Prostate gland (tissue), 2 donors: ENCODE measurements around the gene TBC1D3C. TPM values are rescaled to one million over a fixed set of nuclear protein-coding genes. Genes with fewer than 3 reads are reported as not detected.
A peak's percentile ranks its signal among the peaks of the same experiment; 100 is the strongest.
"Not testable (repeated sequence)": the region's sequence is repeated elsewhere in the genome, so short reads cannot be mapped to it uniquely, and the experiment has no call there.

Source experiments
- DNase-seq: peaks from one replicate; pipeline ENCODE4 v3.0.0-alpha.2; 2019; ENCODE audit warnings: low spot score
- H3K27ac ChIP-seq, 2 donors: fragments of 200-600 bp; sonication (generic); 2 replicates each; pipeline ENCODE4 v1.5.1; 2017 to 2019
- H3K27me3 ChIP-seq: fragments of 200-600 bp; sonication (generic); replicated peaks from 2 replicates; pipeline ENCODE4 v1.5.1; 2019; ENCODE audit not compliant: insufficient read depth
- H3K36me3 ChIP-seq, 2 donors: fragments of 200-600 bp; sonication (generic); 1 replicate in 1 of 2; 2 replicates in 1 of 2; pipeline versions ENCODE4 v1.5.1 to v1.8.1; 2017 to 2019
- H3K4me1 ChIP-seq: fragments of 200-600 bp; sonication (generic); replicated peaks from 2 replicates; pipeline ENCODE4 v1.5.1; 2019
- H3K4me3 ChIP-seq, 2 donors: fragments of 200-600 bp; sonication (generic); 2 replicates each; pipeline ENCODE4 v1.5.1; 2017 to 2019
- H3K9me3 ChIP-seq: fragments of 200-600 bp; sonication (generic); 2 replicates; pipeline ENCODE4 v1.5.1; 2017
- WGBS: methylation state at CpG from one replicate; pipeline ENCODE4 v1.1.5; 2018; 5-methylcytosine and 5-hydroxymethylcytosine counted together
- intact Hi-C: fragments of 100-400 bp; cut with DNase I; formaldehyde crosslinking; loops from one replicate; pipeline ENCODE4 v1.14.2; 2022
- small RNA-seq, 2 donors: library from RNA; depleted of rRNA; stranded (forward); fragments of <200 nt; gene quantifications; one replicate each; pipeline ENCODE3, GENCODE V24; 2016
- total RNA-seq, 2 donors: library from RNA; depleted of rRNA; stranded (reverse); fragments of >200 nt; gene quantifications; one replicate each; pipeline ENCODE4 v1.1.0, GENCODE V29; 2016

The TBC1D3C gene
- total RNA-seq: not detected

DNA sequence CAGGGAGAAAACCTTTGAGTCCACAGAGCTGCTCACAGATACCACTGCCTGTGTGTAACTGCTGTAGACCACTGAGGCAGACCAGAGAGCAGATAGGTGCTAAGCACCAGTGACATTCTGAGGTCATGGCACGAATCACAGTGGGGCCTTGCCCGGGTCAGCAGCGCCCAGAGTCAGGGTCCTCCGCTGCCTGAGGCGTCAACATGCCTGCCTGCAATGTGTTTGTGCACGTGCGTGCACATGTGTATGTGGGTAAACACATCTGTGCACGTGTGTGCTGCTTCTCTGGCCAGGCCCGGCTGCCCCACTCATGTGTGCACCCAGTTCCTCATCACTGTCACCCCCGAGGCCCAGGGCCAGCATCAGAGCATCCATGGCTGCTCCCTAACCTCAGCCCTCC lies at the start of gene TBC1D3C:
TBC1D3C (minus strand) TSS at position 101 of the 400 bp plus-strand sequence. CDS start 1,568 bp downstream, outside the sequence.
- no CpG with 5 or more reads among the region's 10 CpGs for WGBS
- H3K4me1 ChIP-seq, H3K9me3 ChIP-seq, H3K27ac ChIP-seq, H3K36me3 ChIP-seq, DNase-seq, H3K27me3 ChIP-seq, intact Hi-C loops, H3K4me3 ChIP-seq: not testable (repeated sequence)

DNA sequence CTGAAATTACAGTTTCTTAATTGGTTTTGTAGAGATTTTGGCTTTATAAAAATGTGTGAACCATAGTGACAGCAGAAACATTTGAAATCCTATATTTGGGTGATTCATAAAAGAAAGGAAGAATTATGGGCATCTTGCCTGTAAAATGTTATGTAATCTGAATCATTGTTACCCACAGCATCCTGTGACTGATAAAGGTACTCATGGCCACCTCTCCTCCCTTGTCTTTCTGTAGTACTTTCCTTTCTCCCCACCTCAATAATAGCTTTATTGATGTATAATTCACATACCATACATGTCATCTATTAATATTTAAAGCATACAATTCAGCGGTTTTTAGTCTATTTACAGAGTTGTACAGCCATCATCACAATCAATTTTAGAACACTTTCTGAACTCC lies 30.8 kb upstream of the TBC1D3C start:
- DNase-seq, H3K9me3 ChIP-seq, intact Hi-C loops, H3K27me3 ChIP-seq, H3K27ac ChIP-seq, H3K4me1 ChIP-seq, H3K36me3 ChIP-seq, H3K4me3 ChIP-seq: not testable (repeated sequence)
- no CpG with 5 or more reads among the region's 1 CpG for WGBS

DNA sequence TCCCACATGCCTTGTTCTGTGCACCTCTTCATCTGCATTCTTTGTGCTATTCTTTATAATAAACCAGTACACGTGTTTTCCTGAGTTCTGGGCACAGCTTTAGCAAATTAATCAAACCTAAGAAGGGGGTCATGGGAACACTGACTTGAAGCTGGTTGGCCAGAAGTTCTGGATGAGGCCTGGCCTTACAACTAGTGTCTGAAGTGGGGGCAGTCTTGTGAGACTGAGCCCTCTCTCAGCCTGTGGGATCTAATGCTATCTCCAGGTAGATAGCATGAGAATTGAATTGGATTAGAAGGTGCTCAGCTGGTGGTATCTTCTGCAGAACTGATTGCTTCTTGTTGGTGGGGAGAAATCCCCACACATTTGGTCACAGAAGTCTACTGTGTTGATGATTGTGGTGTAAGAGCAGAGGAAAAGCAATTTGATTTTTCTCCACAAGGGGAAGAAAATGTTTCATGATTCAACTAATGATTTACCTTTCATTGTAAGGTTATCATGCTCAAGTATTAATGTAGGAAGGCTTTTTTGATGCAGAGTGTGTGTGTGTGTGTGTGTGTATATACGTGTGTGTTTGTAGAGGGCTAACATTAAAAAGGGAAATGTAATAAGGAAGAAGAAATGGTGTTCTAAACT lies 25.7 kb upstream of the TBC1D3C start:
- H3K27me3 ChIP-seq, H3K36me3 ChIP-seq, DNase-seq, H3K27ac ChIP-seq, H3K4me3 ChIP-seq, H3K4me1 ChIP-seq, H3K9me3 ChIP-seq, intact Hi-C loops: not testable (repeated sequence)
- no CpG with 5 or more reads among the region's 2 CpGs for WGBS

DNA sequence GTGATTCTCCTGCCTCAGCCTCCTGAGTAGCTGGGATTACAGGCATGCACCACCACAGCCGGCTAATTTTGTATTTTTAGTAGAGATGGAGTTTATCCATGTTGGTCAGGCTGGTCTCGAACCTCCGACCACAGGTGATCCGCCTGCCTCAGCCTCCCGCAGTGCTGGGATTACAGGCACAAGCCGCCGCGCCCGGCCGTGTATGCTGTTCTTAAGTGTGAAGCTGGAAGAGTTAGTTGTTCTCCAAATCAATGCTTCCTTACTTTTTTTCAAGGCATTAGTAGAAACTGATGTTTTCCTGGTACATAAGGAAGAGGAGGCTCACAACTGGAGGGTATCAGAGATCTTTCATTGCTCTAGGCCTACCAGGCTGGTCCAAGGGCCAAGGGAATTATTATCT lies 19.7 kb upstream of the TBC1D3C start:
- H3K36me3 ChIP-seq, H3K9me3 ChIP-seq, H3K27ac ChIP-seq, H3K27me3 ChIP-seq, H3K4me1 ChIP-seq, H3K4me3 ChIP-seq, intact Hi-C loops: not testable (repeated sequence)
- WGBS: 70% methylated on average over 2 of the region's 10 CpGs
- peak; percentile 3 for DNase-seq

DNA sequence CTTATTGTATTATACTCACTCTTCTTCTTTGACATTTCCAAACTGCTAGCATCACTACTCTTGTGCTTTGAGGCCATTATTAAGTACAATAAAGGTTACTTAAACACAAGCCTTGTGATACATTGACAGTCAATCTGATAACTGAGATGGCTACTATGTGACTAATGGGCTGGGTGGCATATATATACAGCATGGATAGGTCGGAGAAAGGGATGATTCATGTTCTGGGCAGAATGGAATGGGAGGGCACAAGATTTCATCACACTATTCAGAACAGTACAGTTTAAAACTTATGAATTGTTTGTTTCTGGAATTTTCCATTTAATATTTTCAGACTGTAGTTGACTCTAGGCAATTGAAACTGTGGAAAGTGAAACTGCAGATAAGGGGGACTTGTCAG lies 18.9 kb upstream of the TBC1D3C start:
- H3K4me3 ChIP-seq, intact Hi-C loops, DNase-seq, H3K9me3 ChIP-seq, H3K27me3 ChIP-seq, H3K27ac ChIP-seq, H3K36me3 ChIP-seq, H3K4me1 ChIP-seq: not testable (repeated sequence)
- no CpG with 5 or more reads among the region's 1 CpG for WGBS

Small RNA genes within 50 kb of the gene (small RNA-seq; reads per million reads assigned to genes)
- gene RF00019: 0 reads per million in 2 donors

Other genes with a start within 250 kb of the TBC1D3C start
- gene TBC1D3K, start 144.2 kb downstream of the TBC1D3C start, total RNA-seq: not detected
- gene TBC1D3L, start 79.6 kb downstream of the TBC1D3C start, total RNA-seq: 10 to 100 TPM; 11.4 to 28.7 TPM
- gene TBC1D3D, start 64.7 kb downstream of the TBC1D3C start, total RNA-seq: not detected
- gene TBC1D3E, start 59.3 kb upstream of the TBC1D3C start, total RNA-seq: not detected
- gene TBC1D3, start 123.9 kb upstream of the TBC1D3C start, total RNA-seq: not detected
- gene MRPL45, start 228.5 kb upstream of the TBC1D3C start, total RNA-seq: 10 to 100 TPM; 24.7 to 37.3 TPM